HepG2 (cell line): ENCODE data around the gene CAMK2G. TPM values are rescaled to one million over a fixed set of nuclear protein-coding genes. Genes with fewer than 3 reads are reported as not detected.

Source experiments
- ATAC-seq: fragments of 200-7000 bp; cut with Tn5 transposase; 3 replicates; pipeline ENCODE4 v1.9.1; 2020; ENCODE audit warnings: mild to moderate bottlenecking, moderate library complexity
- BruUV-seq: library from RNA; stranded (reverse); fragments of 400-500 nt; replicated peaks from 2 replicates; lab custom pipeline; 2021; lab: Mats Ljungman, UMichigan
- CTCF ChIA-PET: fragments of 300-600 bp; formaldehyde crosslinking; extraction: SDS; loops from one replicate; lab custom pipeline; 2021; ENCODE audit warnings: low total read pairs, inconsistent platforms, low intra/inter-chr PET ratio; lab: Yijun Ruan, JAX
- POLR2A ChIA-PET: fragments of 350-600 bp; sonication (Branson Sonifier 250); formaldehyde crosslinking; loops from one replicate; lab custom pipeline; 2020; ENCODE audit warnings: antibody characterized with exemption, inconsistent platforms; lab: Yijun Ruan, JAX
- DNase-seq: peaks from one replicate; pipeline ENCODE4 v3.0.0-alpha.2; 2015; ENCODE audit warnings: low spot score
- FAIRE-seq: peaks from 3 replicates; lab custom pipeline; 2011; peaks lifted over from hg19 to GRCh38; lab: Jason Lieb, UNC
- H2AFZ ChIP-seq: one replicate; pipeline ENCODE4 v1.6.1; 2011; ENCODE audit warnings: low read length, inconsistent platforms
- H3K27ac ChIP-seq: fragments of 300-600 bp; 3 replicates; pipeline ENCODE4 v1.8.0; 2011; ENCODE audit warnings: mixed run types, mild to moderate bottlenecking, mixed read lengths, low read length, inconsistent platforms; ENCODE audit not compliant: insufficient read depth; ENCODE audit errors: extremely low read length
- H3K27me3 ChIP-seq, 2 experiments: fragments of 200-600 bp in 1 of 2; 2 replicates in 1 of 2; 3 replicates in 1 of 2; pipeline versions ENCODE4 v1.6.0 to v1.8.0; 2011; ENCODE audit warnings: low read length in 2 of 2, mild to moderate bottlenecking in 2 of 2, moderate library complexity in 2 of 2, inconsistent platforms in 1 of 2; ENCODE audit not compliant: insufficient read depth in 2 of 2, control insufficient read depth in 1 of 2
- H3K36me3 ChIP-seq, 2 experiments: fragments of 200-600 bp in 1 of 2; replicated peaks in 1 of 2; 2 replicates in 1 of 2; 3 replicates in 1 of 2; pipeline versions ENCODE4 v1.5.1 to v1.8.0; 2011; ENCODE audit warnings: low read length in 2 of 2, inconsistent platforms in 1 of 2; ENCODE audit not compliant: insufficient read depth in 2 of 2, control insufficient read depth in 1 of 2
- H3K4me1 ChIP-seq: 2 replicates; pipeline ENCODE4 v1.5.1; 2012; ENCODE audit warnings: low read length, inconsistent platforms; ENCODE audit not compliant: insufficient read depth
- H3K4me2 ChIP-seq: 2 replicates; pipeline ENCODE4 v1.6.0; 2011; ENCODE audit warnings: low read depth, low read length, inconsistent platforms
- H3K4me3 ChIP-seq, 3 experiments: fragments of 200-600 bp in 1 of 3; sonication (generic), shearing (Covaris generic) in 1 of 3; replicated peaks in 1 of 3; 2 replicates each; pipeline ENCODE4 v1.5.1; 2011 to 2016; ENCODE audit warnings: low read length in 3 of 3, inconsistent platforms in 2 of 3, low read depth in 2 of 3, mild to moderate bottlenecking in 2 of 3, control low read depth in 1 of 3, mixed read lengths in 1 of 3; ENCODE audit not compliant: insufficient read depth in 1 of 3
- H3K79me2 ChIP-seq: one replicate; pipeline ENCODE4 v1.6.1; 2011; ENCODE audit warnings: low read length, inconsistent platforms; ENCODE audit not compliant: insufficient read depth
- H3K9ac ChIP-seq: 2 replicates; pipeline ENCODE4 v1.6.0; 2011; ENCODE audit warnings: mild to moderate bottlenecking, low read depth, low read length, inconsistent platforms; ENCODE audit not compliant: insufficient read depth
- H3K9me3 ChIP-seq: 2 replicates; pipeline ENCODE4 v1.5.1; 2012; ENCODE audit warnings: mild to moderate bottlenecking, low read length
- H4K20me1 ChIP-seq: 2 replicates; pipeline ENCODE4 v1.6.0; 2011; ENCODE audit warnings: inconsistent platforms, mild to moderate bottlenecking, low read length, moderate library complexity; ENCODE audit not compliant: insufficient read depth
- HNRNPK ChIP-seq: fragments of 200-400 bp; formaldehyde crosslinking; IDR thresholded peaks from 2 replicates; pipeline ENCODE4 v1.6.1; 2018; ENCODE audit warnings: low read length, low read depth, moderate library complexity, mild to moderate bottlenecking; ENCODE audit not compliant: poor library complexity, severe bottlenecking
- ZBED4 ChIP-seq: sonication (generic); formaldehyde crosslinking; IDR thresholded peaks from 2 replicates; pipeline ENCODE4 v1.4.0; 2020; ENCODE audit warnings: missing genetic modification reagents, borderline replicate concordance
- WGBS: methylation state at CpG from one replicate; pipeline ENCODE4 v1.1.6; 2017; ENCODE audit warnings: low lambda C conversion rate; 5-methylcytosine and 5-hydroxymethylcytosine counted together
- in situ Hi-C: cut with HindIII; loops from 2 replicates; pipeline ENCODE4 v1.10.0; 2017; ENCODE audit warnings: low pct_unique_long_range_greater_than_20kb; ENCODE audit not compliant: extremely low pct_ligation_motif_present
- intact Hi-C: fragments of 100-400 bp; cut with micrococcal nuclease; formaldehyde crosslinking; loops from one replicate; pipeline ENCODE4 v1.10.0; 2022; ENCODE audit not compliant: unreplicated experiment
- polyA plus RNA-seq, 8 experiments: library from polyadenylated mRNA; depleted of rRNA in 3 of 8; stranded (reverse) in 7 of 8; unstranded in 1 of 8; fragments of >200 nt; fragmentation: Illumina TruSeq in 4 of 8; extraction: Trizol in 4 of 8; gene quantifications; 2 replicates each; pipeline versions ENCODE4 v1.2.1 to v1.2.3, GENCODE V29; 2011 to 2016; ENCODE audit warnings: low read depth in 4 of 8, missing spikeins in 1 of 8, mixed read lengths in 1 of 8; ENCODE audit not compliant: insufficient read depth in 1 of 8
- total RNA-seq, 5 experiments: library from RNA; depleted of rRNA; stranded (reverse); fragments of >200 nt; fragmentation: Illumina TruSeq; extraction: Trizol; gene quantifications; 2 replicates each; pipeline ENCODE4 v1.2.3, GENCODE V29; 2016; ENCODE audit warnings: low read depth in 1 of 5
- TF ChIP-seq, protein P1 (sequence below): sonication (generic); formaldehyde crosslinking; IDR thresholded peaks from 2 replicates; pipeline ENCODE4 v1.5.0; 2020; ENCODE audit warnings: mild to moderate bottlenecking, missing genetic modification reagents, borderline replicate concordance

The CAMK2G gene
- total and polyA plus RNA-seq, 2 of the 13 experiments (the other 11 are each of a cell fraction or from before 2014, with no cell fraction given) = 15.9 to 18.8 TPM

DNA sequence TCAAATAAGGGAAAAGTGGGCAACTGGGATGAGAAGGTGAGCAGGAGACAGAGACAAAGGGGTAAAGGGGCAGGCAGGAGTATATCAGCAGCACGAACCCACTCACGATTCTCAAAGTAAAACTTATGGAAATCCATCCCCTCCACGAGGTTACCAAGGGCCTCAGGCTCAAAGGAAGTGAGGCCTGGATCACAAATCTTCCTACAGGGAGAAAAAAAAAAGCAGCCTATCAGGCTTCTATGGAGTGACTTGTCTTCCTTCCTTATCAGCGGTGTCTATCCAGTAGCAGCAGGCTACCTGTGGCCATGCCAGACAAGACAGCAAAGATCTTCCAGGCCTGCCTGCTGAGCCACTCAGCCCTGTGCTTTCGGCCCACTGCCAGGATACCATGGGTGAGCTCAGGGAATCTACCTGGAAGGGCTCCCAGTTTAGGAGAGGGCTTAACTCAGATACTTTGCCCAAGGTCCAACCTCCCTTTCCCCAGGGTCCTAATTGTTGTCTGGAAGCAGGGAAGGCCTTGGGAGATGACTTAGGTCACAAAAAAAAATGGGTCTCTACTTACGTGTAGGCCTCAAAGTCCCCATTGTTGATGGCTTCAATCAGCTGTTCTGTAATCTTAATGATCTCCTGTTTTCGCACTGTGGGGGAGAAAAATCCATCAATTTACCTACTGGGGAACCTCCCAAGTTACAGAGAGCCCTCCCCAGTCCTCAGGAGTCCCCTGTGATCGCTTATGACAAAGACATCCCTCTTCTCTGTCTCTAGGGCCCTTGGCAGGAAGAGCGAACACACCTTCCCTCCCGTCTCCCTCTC lies 57.2 kb downstream of the CAMK2G start:
- ChIA-PET POLR2A (no interaction called here), CTCF (no interaction called here)
- H4K20me1 ChIP-seq = no peaks in the 10 kb centered on the region
- peaks cover 0 to 31% of the 10 kb centered on the region in 2 experiments for H3K36me3 ChIP-seq
- no peaks in the 10 kb centered on the region for H3K27me3 ChIP-seq
- H3K79me2 ChIP-seq = no peaks in the 10 kb centered on the region
- no peak overlapping the region for H3K27ac ChIP-seq
- in situ Hi-C loops (no loop called here), intact Hi-C loops (no loop called here)
- BruUV-seq = no TSS peak
- ATAC-seq (no peak), DNase-seq (no peak), FAIRE-seq (no peak)
- no peaks in the 10 kb centered on the region for H3K4me1 ChIP-seq
- H3K4me2 ChIP-seq = no peak overlapping the region
- no peak overlapping the region for H3K4me3 ChIP-seq
- no peak for TF ChIP-seq ZBED4 (CRISPR knock-in tag)
- H3K9ac ChIP-seq = no peak overlapping the region
- no peak overlapping the region for H2AFZ ChIP-seq
- 98% methylated on average over 8 of the region's 10 CpGs for WGBS
- H3K9me3 ChIP-seq = no peaks in the 10 kb centered on the region

DNA sequence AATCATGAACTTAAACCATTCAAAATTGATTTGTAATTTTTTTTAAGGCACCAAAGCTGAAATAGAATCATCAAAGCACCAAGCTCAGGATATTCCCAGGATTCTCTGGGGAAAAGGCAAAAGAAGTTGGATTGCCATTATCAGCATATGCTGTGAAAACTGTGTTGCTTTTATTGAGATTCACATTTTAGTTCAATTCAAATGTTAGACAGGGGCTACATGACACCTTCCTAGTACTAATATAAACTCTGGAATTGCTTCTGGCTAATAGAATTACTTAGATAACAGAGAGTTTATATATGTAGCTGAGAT lies 58.7 kb downstream of the CAMK2G start:
- Histone ChIP-seq H3K4me3 (no peak overlapping the region), H3K4me2 (no peak overlapping the region), H3K27me3 (no peaks in the 10 kb centered on the region; a peak in 1 of 5 replicates), H3K36me3 (peaks cover 0 to 21% of the 10 kb centered on the region in 2 experiments), H3K9me3 (no peaks in the 10 kb centered on the region), H2AFZ (no peak overlapping the region), H3K4me1 (peaks cover under 1% of the 10 kb centered on the region; the same call in 1 of the 2 replicates), H3K9ac (no peak overlapping the region), H3K27ac (no peak overlapping the region), H3K79me2 (no peaks in the 10 kb centered on the region), H4K20me1 (no peaks in the 10 kb centered on the region)
- DNase-seq (no peak), ATAC-seq (no peak), FAIRE-seq (no peak)
- POLR2A ChIA-PET = interaction anchor here (1.1 kb wide), 1 partner anchor 25 kb away, joined by 3 read pairs; no protein-coding TSS in a partner anchor
- intact Hi-C loops (no loop called here), in situ Hi-C loops (no loop called here)
- BruUV-seq = no TSS peak
- CTCF ChIA-PET = no interaction called here
- no peak for TF ChIP-seq HNRNPK
- TF ChIP-seq, protein P1, sequence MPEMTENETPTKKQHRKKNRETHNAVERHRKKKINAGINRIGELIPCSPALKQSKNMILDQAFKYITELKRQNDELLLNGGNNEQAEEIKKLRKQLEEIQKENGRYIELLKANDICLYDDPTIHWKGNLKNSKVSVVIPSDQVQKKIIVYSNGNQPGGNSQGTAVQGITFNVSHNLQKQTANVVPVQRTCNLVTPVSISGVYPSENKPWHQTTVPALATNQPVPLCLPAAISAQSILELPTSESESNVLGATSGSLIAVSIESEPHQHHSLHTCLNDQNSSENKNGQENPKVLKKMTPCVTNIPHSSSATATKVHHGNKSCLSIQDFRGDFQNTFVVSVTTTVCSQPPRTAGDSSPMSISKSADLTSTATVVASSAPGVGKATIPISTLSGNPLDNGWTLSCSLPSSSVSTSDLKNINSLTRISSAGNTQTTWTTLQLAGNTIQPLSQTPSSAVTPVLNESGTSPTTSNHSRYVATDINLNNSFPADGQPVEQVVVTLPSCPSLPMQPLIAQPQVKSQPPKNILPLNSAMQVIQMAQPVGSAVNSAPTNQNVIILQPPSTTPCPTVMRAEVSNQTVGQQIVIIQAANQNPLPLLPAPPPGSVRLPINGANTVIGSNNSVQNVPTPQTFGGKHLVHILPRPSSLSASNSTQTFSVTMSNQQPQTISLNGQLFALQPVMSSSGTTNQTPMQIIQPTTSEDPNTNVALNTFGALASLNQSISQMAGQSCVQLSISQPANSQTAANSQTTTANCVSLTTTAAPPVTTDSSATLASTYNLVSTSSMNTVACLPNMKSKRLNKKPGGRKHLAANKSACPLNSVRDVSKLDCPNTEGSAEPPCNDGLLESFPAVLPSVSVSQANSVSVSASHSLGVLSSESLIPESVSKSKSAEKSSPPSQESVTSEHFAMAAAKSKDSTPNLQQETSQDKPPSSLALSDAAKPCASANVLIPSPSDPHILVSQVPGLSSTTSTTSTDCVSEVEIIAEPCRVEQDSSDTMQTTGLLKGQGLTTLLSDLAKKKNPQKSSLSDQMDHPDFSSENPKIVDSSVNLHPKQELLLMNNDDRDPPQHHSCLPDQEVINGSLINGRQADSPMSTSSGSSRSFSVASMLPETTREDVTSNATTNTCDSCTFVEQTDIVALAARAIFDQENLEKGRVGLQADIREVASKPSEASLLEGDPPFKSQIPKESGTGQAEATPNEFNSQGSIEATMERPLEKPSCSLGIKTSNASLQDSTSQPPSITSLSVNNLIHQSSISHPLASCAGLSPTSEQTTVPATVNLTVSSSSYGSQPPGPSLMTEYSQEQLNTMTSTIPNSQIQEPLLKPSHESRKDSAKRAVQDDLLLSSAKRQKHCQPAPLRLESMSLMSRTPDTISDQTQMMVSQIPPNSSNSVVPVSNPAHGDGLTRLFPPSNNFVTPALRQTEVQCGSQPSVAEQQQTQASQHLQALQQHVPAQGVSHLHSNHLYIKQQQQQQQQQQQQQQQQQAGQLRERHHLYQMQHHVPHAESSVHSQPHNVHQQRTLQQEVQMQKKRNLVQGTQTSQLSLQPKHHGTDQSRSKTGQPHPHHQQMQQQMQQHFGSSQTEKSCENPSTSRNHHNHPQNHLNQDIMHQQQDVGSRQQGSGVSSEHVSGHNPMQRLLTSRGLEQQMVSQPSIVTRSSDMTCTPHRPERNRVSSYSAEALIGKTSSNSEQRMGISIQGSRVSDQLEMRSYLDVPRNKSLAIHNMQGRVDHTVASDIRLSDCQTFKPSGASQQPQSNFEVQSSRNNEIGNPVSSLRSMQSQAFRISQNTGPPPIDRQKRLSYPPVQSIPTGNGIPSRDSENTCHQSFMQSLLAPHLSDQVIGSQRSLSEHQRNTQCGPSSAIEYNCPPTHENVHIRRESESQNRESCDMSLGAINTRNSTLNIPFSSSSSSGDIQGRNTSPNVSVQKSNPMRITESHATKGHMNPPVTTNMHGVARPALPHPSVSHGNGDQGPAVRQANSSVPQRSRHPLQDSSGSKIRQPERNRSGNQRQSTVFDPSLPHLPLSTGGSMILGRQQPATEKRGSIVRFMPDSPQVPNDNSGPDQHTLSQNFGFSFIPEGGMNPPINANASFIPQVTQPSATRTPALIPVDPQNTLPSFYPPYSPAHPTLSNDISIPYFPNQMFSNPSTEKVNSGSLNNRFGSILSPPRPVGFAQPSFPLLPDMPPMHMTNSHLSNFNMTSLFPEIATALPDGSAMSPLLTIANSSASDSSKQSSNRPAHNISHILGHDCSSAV (CRISPR knock-in tag) = no peak
